22Rv1 (cell line): Measurements from ENCODE around the gene GGT6.

ENCODE experiments used
- CTCF ChIP-seq: fragments of 450-650 bp; IDR thresholded peaks from 2 replicates; pipeline ENCODE4 v1.5.1; 2017; ENCODE audit warnings: mild to moderate bottlenecking
- ZFX ChIP-seq: fragments of 450-650 bp; IDR thresholded peaks from 2 replicates; pipeline ENCODE4 v1.6.1; 2017; ENCODE audit warnings: antibody characterized with exemption, borderline replicate concordance

DNA sequence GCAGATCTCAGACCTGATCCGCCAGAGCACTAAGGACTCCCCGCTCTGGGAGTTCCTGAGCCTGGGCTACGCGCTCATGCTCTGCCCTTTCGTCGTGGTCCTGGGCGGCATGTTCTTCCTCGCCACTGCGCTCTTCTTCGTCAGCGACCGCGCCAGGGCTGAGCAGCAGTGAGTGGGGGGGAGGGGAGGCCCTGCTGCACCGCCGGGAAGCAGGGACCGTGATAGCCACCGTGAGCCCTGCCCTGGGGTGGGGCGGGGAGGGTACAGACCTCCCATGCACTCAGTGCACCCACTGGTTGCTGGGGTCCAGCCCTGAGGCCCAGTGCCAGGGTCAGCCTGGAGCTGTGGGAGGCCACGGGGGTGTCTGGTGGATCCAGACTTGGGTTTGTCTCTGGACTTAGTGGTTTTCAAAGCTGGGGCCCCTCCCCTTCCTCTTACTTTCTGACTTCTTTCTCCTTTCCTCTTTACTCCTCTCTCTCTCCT is 24.1 kb downstream of the GGT6 start:
- TF ChIP-seq CTCF, result no peak
- no peak for TF ChIP-seq ZFX
